Measurements from ENCODE around the gene PCDHGB3. TPM values are rescaled to one million over a fixed set of nuclear protein-coding genes. Genes with fewer than 3 reads are reported as not detected.

PCDHGB3 gene
- total and polyA plus RNA-seq, 10 of the 15 experiments (the other 5 are each of a cell fraction or from before 2014, with no cell fraction given): 0.12 to 0.50 (median 0.20) TPM; not detected in 4

- no peaks in the 10 kb centered on the region for H3K79me2 ChIP-seq (ENCODE audit: control insufficient read depth, insufficient read depth, low read length)
- H3K4me2 ChIP-seq (ENCODE audit: control insufficient read depth, insufficient read depth): no peak overlapping the region
- SMC1A ChIA-PET (ENCODE audit: uncharacterized antibody, unreplicated experiment): interaction anchor here (0.7 to 7.4 kb wide), 6 partner anchors 115 to 1921 kb away, joined by 3 to 67 read pairs (median 5); no protein-coding TSS in a partner anchor
- RAD21 ChIA-PET (ENCODE audit: unreplicated experiment): interaction anchor here (2.6 kb wide), 1 partner anchor 105 kb away, joined by 19 read pairs; no protein-coding TSS in a partner anchor
- H3K27ac ChIP-seq (ENCODE audit: control insufficient read depth, insufficient read depth): no peak overlapping the region
- H3K36me3 ChIP-seq (ENCODE audit: control insufficient read depth in 2 of 2, insufficient read depth in 2 of 2, low read length in 1 of 2): no peaks in the 10 kb centered on the region
- POLR2A ChIA-PET: interaction anchor here (2.3 kb wide), 1 partner anchor 144 kb away, joined by 8 read pairs; no protein-coding TSS in a partner anchor
- 96% methylated on average over 67 of the region's 74 CpGs for WGBS (ENCODE audit: insufficient coverage, insufficient replicate concordance, low lambda C conversion rate, missing lambda C conversion rate)
- TF ChIP-seq RAD51 (IDR thresholded peaks at IDR 0.05) (no peak), TCF12 (IDR thresholded peaks at IDR 0.05; ENCODE audit: low read depth, low read length) (no peak)
- TF ChIP-seq, protein P1, sequence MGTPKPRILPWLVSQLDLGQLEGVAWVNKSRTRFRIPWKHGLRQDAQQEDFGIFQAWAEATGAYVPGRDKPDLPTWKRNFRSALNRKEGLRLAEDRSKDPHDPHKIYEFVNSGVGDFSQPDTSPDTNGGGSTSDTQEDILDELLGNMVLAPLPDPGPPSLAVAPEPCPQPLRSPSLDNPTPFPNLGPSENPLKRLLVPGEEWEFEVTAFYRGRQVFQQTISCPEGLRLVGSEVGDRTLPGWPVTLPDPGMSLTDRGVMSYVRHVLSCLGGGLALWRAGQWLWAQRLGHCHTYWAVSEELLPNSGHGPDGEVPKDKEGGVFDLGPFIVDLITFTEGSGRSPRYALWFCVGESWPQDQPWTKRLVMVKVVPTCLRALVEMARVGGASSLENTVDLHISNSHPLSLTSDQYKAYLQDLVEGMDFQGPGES (IDR thresholded peaks at IDR 0.05): no peak
- ATAC-seq (no peak), DNase-seq (ENCODE audit: low read depth, low spot score) (no peak), FAIRE-seq (no peak)
- BruUV-seq (replicated peaks): no TSS peak
- H2AFZ ChIP-seq (ENCODE audit: control insufficient read depth, low read depth, low read length): no peak overlapping the region
- H3K27me3 ChIP-seq (replicated peaks in 1 of 2; ENCODE audit: control insufficient read depth in 2 of 2, insufficient read depth in 2 of 2, low read length in 1 of 2): no peaks in the 10 kb centered on the region; a peak in 1 of 4 replicates
- intact Hi-C loops (cut with micrococcal nuclease; ENCODE audit: unreplicated experiment) (no loop called here), in situ Hi-C loops (cut with MboI) (loop anchor here (5.0 kb wide), 1 partner anchor 143 kb away; no protein-coding TSS in a partner anchor)
- peaks cover 15% of the 10 kb centered on the region; the same call in 2 of the 3 replicates for H3K9me3 ChIP-seq (replicated peaks; ENCODE audit: control insufficient read depth, insufficient read depth, low read length)
- peaks cover 4% of the 10 kb centered on the region; the same call in 1 of the 2 replicates for H3K4me1 ChIP-seq (ENCODE audit: control insufficient read depth, insufficient read depth, low read length)
- no peak overlapping the region for H3K4me3 ChIP-seq
- CTCF ChIA-PET: interaction anchor here (0.9 to 10.9 kb wide), 8 partner anchors 12 to 148 kb away, joined by 3 to 245 read pairs (median 49); no protein-coding TSS in a partner anchor
- H4K20me1 ChIP-seq (ENCODE audit: control insufficient read depth, insufficient read depth): no peaks in the 10 kb centered on the region
- no peak overlapping the region for H3K9ac ChIP-seq (ENCODE audit: control insufficient read depth, insufficient read depth, low read length)
These were observed 49.2 kb downstream of the PCDHGB3 start for GRCh38 chr5:141419074-141419880.
